Measurements from ENCODE around the gene ZNF444.
A peak's percentile ranks its signal among the peaks of the same experiment; 100 is the strongest.

Gene ZNF444

GRCh38 chr19:56139847-56140582, 1.1 kb upstream of the ZNF444 start:
- Histone ChIP-seq H3K27me3 (ENCODE audit: control insufficient read depth, insufficient read depth, low read length) (no peaks in the 10 kb centered on the region), H3K4me1 (no peaks in the 10 kb centered on the region), H3K4me3 (ENCODE audit: low read depth, low read length) (peak overlapping the region; percentile 67), H3K79me2 (no peaks in the 10 kb centered on the region), H3K27ac (peak overlapping the region; percentile 88), H3K4me2 (ENCODE audit: low read length) (peak overlapping the region; percentile 88), H2AFZ (peak overlapping the region; percentile 88), H3K9ac (peak overlapping the region; percentile 50), H3K36me3 (ENCODE audit: control insufficient read depth, insufficient read depth, low read length) (no peaks in the 10 kb centered on the region), H3K9me3 (ENCODE audit: control insufficient read depth, low read length) (no peaks in the 10 kb centered on the region)
- TF ChIP-seq CTCF (IDR thresholded peaks at IDR 0.05): no peak

- peak overlapping the region; percentile 57 for H3K4me2 ChIP-seq (ENCODE audit: low read length)
- H3K4me1 ChIP-seq: no peaks in the 10 kb centered on the region
- no peaks in the 10 kb centered on the region for H3K9me3 ChIP-seq (ENCODE audit: control insufficient read depth, low read length)
- H2AFZ ChIP-seq: peak overlapping the region; percentile 88
- peak overlapping the region; percentile 67 for H3K4me3 ChIP-seq (ENCODE audit: low read depth, low read length)
- H3K27ac ChIP-seq: peak overlapping the region; percentile 88
- TF ChIP-seq CTCF (IDR thresholded peaks at IDR 0.05): no peak
- no peaks in the 10 kb centered on the region for H3K79me2 ChIP-seq
- no peak overlapping the region for H3K9ac ChIP-seq
- H3K36me3 ChIP-seq (ENCODE audit: control insufficient read depth, insufficient read depth, low read length): no peaks in the 10 kb centered on the region
- no peaks in the 10 kb centered on the region for H3K27me3 ChIP-seq (ENCODE audit: control insufficient read depth, insufficient read depth, low read length)
Measured at GRCh38 chr19:56141417-56141993, 418 bp downstream of the ZNF444 start.

DNA sequence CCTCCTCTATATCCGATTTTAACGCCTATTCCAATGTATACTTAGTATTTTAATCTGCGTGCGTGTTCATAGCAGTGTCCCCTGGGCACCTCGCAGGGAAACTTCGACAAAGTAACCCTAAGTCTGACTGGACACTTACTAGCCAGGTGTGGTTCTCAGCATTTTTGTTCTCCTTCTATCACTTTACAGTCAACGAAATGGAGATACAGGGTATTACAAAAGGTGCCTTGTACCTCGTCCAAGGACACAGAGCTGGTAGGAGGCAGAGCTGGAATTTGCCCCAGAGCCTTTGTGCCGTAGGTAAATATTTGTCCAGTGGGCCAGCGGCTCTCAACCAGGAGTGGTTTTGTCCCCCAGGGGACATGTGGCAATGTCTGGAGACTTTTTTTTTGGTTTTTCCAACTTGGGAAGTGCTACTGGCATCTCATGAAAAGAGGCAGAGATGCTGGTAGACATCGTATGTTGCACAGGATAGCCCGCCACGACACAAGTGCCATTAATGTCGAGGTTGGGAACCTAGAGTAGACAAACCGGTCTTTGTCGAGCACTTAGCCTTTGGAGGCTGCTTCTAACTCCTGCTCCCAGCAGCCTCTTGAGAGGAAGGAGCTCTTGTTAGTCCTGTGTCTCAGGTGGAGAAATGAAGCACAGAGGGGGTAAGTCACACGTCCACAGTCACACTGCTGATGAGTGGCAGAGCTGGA, 1.1 kb downstream of the ZNF444 start:
- H3K4me1 ChIP-seq: no peaks in the 10 kb centered on the region
- H3K36me3 ChIP-seq (ENCODE audit: control insufficient read depth, insufficient read depth, low read length): no peaks in the 10 kb centered on the region
- H3K27ac ChIP-seq: peak overlapping the region; percentile 61
- H3K9ac ChIP-seq: no peak overlapping the region
- no peaks in the 10 kb centered on the region for H3K27me3 ChIP-seq (ENCODE audit: control insufficient read depth, insufficient read depth, low read length)
- peak overlapping the region; percentile 57 for H3K4me2 ChIP-seq (ENCODE audit: low read length)
- no peaks in the 10 kb centered on the region for H3K79me2 ChIP-seq
- H3K4me3 ChIP-seq (ENCODE audit: low read depth, low read length): peak overlapping the region; percentile 67
- no peaks in the 10 kb centered on the region for H3K9me3 ChIP-seq (ENCODE audit: control insufficient read depth, low read length)
- TF ChIP-seq CTCF (IDR thresholded peaks at IDR 0.05): no peak
- H2AFZ ChIP-seq: peak overlapping the region; percentile 73

- Histone ChIP-seq H3K27me3 (ENCODE audit: control insufficient read depth, insufficient read depth, low read length) (no peaks in the 10 kb centered on the region), H3K9ac (no peak overlapping the region), H3K9me3 (ENCODE audit: control insufficient read depth, low read length) (no peaks in the 10 kb centered on the region), H3K36me3 (ENCODE audit: control insufficient read depth, insufficient read depth, low read length) (no peaks in the 10 kb centered on the region), H3K4me3 (ENCODE audit: low read depth, low read length) (no peak overlapping the region), H3K27ac (no peak overlapping the region), H3K4me2 (ENCODE audit: low read length) (no peak overlapping the region), H3K4me1 (no peaks in the 10 kb centered on the region), H2AFZ (no peak overlapping the region), H3K79me2 (no peaks in the 10 kb centered on the region)
- TF ChIP-seq CTCF (IDR thresholded peaks at IDR 0.05): no peak
Measured at GRCh38 chr19:56142897-56143434, 1.9 kb downstream of the ZNF444 start.
